Stimulated activated CD8-positive, alpha-beta memory T cell treated with anti-CD3 and anti-CD28 coated beads, Interleukin-15, amount 100 ng/mL, for 24 hours (primary cell): ENCODE measurements around the gene ARHGAP9.

Experiments used
- DNase-seq: peaks from one replicate; pipeline ENCODE4 v3.0.0-alpha.2; 2020; ENCODE audit warnings: low read depth

The ARHGAP9 gene

DNA sequence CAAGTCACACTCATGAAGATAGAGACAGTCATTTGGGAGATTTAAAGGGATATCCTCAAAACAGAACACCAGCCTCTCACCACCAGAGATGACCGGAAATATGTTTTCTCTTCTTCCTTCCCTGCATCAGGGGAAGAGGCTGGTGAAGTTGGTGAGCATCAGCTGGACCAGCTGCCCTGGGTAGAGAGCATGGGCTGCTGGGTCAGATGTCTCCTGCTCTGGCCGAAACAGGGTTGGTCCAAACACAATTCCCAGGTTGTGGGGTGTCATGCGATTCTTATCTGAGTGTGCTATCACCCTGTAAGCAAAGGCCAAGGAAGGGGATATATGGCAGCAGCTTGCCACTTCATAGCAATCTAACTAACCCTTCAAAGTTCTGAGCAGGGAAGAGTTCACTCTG is 7.3 kb downstream of the ARHGAP9 start:
- no peak for DNase-seq

- no peak for DNase-seq
Observed at GRCh38 chr12:57471661-57472060, 8.0 kb downstream of the ARHGAP9 start.

DNA sequence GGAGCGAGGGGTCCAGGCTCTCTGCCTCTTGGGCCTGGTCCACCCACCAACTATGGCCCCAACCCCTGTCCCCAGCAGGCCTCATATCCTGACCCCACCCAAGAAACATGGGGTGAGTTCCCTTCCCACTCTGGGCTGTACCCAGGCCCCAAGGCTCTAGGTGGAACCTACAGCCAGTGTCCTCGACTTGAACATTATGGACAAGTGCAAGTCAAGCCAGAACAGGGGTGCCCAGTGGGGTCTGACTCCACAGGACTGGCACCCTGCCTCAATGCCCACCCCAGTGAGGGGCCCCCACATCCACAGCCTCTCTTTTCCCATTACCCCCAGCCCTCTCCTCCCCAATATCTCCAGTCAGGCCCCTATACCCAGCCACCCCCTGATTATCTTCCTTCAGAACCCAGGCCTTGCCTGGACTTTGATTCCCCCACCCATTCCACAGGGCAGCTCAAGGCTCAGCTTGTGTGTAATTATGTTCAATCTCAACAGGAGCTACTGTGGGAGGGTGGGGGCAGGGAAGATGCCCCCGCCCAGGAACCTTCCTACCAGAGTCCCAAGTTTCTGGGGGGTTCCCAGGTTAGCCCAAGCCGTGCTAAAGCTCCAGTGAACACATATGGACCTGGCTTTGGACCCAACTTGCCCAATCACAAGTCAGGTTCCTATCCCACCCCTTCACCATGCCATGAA is 8.6 kb downstream of the ARHGAP9 start:
- no peak for DNase-seq

- no peak for DNase-seq
Observed at GRCh38 chr12:57470286-57470969, 9.2 kb downstream of the ARHGAP9 start.

GRCh38 chr12:57469296-57470164 is 10.1 kb downstream of the ARHGAP9 start:
- no peak for DNase-seq

DNA sequence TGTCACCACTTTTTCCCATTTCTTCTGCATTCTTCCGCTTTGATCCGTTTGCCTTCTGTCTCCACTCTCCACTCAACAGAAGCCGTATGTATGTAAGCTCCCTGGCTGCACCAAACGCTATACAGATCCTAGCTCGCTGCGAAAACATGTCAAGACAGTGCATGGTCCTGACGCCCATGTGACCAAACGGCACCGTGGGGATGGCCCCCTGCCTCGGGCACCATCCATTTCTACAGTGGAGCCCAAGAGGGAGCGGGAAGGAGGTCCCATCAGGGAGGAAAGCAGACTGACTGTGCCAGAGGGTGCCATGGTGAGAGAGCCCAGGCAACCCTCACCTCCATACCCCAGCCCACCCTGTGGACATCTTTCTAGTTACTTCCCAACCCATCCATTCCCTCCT is 11.8 kb downstream of the ARHGAP9 start:
- no peak for DNase-seq

DNA sequence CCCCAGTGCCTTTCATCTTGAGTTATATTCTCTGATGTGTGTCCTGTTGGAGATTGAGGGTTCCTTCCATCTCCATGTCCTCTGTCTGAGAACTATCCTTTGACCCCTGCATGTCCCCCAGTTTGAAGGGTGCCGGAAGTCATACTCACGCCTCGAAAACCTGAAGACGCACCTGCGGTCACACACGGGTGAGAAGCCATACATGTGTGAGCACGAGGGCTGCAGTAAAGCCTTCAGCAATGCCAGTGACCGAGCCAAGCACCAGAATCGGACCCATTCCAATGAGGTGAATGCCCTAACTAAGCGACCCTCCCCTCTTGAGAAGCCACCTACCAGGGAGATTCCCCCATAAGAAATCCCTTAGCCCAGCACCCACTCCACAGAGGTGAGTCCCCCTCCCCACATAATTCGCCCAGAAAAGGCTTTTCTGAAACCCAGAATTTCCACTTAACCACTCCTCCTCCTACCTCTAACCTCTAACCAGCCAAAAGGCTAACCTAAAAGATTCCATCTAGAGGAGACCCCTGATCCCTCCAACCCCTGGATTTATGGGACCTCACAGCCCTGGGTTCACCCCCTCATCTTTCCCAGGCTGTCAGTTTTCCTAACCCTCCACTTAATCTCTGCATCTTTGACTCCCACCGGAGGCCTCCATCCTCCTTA is 12.3 kb downstream of the ARHGAP9 start:
- no peak for DNase-seq

DNA sequence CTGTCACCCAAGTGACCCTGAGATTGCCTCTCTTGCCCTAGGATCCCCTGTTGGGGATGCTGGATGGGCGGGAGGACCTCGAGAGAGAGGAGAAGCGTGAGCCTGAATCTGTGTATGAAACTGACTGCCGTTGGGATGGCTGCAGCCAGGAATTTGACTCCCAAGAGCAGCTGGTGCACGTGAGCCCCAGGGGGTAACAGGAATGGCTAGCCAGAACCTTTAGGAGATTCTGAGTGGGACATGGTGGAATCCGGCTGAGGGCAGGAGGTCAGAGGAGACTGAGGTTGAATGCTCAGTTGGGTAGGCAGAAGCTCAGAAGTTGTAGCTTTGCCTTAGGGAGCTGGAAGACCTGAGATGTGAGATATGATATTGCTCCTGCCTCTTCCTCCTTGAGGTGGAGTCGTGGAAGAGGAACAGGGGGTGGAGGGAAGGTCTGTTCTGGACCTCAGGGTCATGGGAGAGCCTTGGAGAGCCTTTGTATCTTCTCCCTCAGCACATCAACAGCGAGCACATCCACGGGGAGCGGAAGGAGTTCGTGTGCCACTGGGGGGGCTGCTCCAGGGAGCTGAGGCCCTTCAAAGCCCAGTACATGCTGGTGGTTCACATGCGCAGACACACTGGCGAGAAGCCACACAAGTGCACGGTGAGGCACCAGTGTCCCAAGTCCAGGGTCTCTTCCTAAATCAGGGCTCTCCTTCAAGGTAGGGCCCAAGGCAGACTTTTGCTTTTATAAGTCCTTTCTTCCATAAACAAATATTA is 13.7 kb downstream of the ARHGAP9 start:
- DNase-seq, result no peak

DNA sequence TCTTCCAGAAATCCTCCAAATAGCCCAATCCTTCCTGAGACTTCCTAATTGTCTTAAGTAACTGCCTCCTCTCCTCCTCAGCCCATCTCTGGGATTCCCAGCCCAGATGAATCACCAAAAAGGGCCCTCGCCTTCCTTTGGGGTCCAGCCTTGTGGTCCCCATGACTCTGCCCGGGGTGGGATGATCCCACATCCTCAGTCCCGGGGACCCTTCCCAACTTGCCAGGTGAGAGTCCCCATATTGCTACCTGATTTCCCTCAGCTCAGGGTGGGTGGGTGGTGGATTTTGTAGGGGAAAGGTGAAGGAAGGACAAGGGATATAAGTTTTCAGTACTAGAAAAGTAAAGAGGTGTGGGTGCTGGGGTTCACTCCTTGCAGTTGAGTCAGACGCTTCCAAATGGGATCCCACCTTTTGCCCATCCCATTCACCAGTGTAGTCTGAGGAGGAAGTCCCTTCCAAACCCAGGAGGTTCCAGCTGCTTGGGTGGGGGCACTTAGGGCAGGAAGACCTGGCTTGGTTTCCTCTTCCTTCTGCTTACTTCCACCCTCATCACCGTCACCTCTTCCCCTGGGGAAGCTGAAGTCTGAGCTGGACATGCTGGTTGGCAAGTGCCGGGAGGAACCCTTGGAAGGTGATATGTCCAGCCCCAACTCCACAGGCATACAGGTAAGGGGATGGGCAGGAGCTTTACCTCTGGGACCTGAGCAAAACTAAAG is 14.5 kb downstream of the ARHGAP9 start:
- DNase-seq, result no peak

- no peak for DNase-seq
Observed at GRCh38 chr12:57464569-57464968, 15.1 kb downstream of the ARHGAP9 start.

- DNase-seq, result no peak
Observed at GRCh38 chr12:57462912-57463253, 16.8 kb downstream of the ARHGAP9 start.

DNA sequence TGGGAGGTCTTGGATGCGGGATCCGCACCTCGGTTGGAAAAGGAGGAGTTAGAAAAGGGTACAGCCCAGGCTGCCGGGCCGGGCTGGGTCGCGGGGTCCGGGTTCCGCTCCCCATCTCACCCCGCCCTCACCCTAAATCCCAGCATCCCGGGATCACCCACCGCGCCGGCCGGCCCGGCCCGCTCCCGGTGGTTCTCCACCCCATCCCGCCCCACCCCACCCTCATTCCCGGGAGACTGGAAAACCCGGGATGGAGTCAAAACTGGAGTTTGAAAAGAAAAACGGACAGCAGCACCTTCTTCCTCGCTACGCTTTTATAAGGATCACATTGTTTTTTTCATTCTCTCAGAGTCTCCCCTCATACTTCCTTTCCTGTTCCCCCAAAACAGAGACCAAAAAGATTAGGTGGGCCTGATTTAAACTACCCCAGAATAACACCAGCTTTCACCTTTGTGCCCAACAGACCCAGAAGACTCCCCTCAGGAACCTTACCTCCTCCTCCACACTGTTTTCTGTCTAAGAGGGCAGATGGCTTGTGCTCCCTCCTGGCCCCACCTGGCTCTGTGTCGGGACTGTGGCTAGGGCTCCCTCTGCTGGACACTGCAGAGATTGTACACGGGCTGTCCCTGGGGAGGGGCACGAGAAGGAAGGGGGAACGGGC is 17.3 kb downstream of the ARHGAP9 start:
- peak; percentile 71 for DNase-seq

DNA sequence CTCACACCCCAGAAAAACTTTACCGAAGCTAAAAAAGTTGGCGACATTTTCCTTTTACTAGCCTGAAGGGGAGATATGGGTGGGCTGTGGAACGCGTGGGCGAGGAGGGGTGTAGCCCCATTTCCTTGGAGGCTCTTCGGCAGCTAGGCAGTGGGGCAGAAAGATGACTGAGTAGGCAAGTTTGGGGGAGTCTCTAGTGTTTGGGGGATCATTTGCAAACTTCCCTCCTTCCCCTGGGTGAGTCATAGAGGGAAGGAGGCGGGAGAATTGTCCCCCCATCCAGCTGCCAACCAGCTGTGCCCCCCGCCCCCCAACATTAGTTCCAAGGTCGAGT is 17.8 kb downstream of the ARHGAP9 start:
- DNase-seq, result no peak

DNA sequence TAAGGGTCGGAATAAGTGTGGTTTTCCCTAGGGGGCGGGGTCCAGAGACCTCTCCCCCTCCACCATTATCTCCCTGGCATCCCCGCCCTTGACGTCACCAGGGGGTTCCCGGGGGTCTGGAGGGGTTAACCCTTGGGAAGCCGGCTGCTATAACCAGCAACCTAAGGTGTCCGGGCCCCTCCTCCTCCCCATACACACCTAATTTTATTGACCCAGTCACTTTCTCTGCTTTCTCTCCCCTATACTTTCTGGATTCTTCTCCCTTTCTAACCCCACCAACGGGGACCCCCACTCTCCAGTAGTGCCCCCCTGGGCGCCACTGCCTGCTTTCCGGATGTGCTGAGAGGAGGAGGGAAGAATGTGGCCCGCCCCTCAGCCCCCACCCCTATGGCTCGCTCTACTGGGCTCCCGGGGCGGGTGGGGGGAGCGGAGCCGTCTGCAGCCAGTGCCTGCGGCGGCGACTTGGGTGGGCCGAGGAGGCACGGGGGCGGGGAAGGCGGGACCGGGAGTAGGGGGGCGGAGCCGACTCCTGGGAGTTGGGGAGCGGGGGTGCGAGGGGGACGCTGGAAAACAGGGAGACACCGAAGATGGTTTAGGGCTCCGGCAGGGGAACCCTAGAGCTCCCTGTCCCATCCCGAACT is 18.3 kb downstream of the ARHGAP9 start:
- DNase-seq, result no peak

DNA sequence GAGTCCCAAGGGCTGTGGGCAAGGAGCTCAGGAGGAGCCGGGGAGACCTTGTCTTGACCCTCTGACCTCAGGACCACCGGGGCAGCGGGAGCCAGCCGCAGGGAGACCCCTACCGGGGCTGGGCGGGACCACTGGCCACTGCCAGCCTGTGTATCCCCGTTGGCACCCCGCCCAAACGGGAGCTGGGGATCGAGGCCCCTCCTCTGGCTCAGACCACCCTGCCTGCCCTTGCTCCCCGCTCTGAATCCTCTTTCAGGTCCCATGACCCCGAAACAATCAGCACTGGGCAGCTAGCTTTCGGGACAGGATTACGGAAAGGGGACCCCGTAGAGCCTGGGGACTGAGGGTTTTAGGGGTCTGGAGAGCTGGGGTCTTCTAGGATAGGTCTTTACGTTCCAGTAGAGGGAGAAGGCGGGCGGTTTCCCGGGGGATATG is 18.8 kb downstream of the ARHGAP9 start:
- no peak for DNase-seq

- no peak for DNase-seq
Observed at GRCh38 chr12:57460468-57460784, 19.2 kb downstream of the ARHGAP9 start.

DNA sequence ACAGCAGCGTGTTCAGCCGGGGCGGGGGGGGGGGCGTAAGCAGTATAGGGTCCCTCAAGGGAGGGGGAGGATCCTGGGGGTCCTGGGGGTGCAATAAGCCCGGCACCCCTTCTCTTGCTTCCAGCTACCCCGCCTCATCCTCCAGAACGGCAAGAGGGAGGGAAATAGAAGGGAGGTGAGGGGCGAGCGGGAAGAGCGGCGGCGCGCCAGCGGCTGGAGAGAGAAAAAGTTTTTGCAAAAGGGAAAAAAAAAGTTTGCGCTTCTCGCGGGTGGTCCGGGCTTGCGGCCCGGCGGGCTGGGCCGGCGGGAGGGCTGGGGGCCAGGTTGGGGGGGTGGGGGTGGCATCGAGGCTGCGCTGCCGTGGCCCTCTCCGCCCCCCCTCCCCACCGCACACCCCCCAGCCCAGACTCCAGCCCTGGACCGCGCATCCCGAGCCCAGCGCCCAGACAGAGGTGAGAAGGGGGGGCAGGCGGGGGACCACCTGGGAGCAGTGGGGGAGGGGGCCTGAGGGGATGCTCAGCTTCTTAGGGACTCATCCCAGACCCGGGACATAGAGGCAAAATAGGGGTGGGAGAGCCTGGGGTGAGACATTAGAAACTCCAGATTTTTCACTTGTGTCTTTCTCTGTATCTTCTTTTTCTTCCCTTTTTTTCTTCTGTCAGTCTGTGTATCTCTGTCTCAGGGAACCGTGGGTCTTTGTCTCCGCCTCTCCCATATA is 19.8 kb downstream of the ARHGAP9 start, which contains the start of gene GLI1:
Gene GLI1 (plus strand): TSS at position 36 of the 718 bp plus-strand sequence. CDS start 3,907 bp downstream, outside the sequence.
- DNase-seq, result no peak

- peak; percentile 77 for DNase-seq
Observed at GRCh38 chr12:57459055-57459749, 20.5 kb downstream of the ARHGAP9 start.

GRCh38 chr12:57458665-57459054 is 21.0 kb downstream of the ARHGAP9 start:
- no peak for DNase-seq
